ENCODE results near the gene TRIM31.

The TRIM31 gene

GRCh38 chr6:30111266-30111856, 1.5 kb downstream of the TRIM31 start:
- no peak for DNase-seq

DNA sequence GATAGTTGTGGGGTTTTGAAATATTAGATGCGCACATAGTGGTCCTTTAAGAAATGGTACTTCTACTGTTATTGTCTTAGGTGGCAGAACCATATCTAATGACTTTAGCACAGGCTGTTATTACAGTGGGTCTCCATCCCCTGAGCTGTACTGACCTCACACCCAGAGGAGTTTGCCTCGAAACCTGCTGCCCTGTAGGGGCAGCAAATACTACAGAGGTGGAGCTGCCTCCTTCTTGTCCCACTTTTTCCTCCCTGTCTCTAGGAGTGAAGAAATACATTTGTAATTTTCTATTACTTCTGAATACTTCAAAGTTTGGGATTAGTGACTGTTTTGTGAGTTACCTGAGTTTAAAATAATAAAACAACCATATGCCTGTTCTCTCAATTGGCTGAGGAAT, 8.2 kb downstream of the TRIM31 start:
- no peak for DNase-seq

DNA sequence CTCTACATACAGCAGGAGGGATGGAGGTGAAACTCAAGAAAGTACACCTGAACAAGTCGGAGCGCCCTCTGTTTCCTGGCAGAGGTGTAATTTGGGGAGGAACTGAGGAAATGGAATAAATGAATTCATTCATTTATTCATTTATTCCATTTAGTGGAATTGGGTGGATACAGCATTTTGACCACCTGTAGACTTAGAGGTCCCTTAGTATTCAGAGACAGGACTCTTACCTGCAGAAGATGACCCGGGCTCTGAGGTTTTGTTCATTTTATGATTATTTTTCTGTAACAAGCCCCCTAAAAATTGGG, 9.1 kb downstream of the TRIM31 start:
- no peak for DNase-seq

DNA sequence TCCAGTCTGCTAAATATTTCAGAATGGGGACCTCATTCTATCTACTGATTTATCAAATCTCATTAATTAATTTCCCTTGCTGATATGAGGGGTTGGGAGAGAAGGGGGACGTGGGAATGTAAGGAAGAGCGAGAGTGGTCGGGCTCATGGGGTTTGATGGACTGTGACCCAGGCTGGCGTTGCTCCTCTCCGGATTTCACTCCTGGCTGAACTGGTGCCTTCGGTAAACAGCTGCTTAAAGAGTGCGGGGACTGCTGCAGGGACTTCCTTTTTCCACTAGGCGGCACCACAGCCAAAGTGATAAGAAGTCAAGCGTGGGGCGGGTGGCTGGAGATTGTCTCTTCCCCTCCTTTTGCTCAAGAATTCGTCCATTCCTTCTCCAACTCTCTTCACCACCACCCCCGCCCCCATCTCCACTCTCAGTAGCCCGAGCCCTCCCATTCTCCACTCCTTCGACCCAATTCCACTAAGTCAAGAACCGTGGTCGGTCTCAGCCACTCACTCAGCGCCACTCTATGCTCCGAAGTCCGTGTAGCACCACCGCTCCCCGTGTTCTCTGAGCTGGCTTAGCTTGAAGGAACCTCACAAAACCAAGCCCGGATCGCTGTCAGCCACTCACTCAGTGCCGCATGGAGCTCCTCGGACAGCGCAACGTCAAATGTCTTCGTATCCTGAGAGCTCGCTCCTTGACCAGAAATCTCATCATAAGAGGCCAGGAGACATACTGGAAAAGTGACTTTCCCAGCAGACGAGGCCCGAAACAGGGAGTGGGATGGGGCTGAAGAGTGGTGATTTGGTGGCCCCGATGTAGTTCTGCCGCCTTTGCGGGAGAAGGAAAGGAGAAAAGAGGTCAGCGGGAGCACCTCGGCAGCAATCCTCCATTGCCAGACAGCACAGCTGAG, 9.7 kb downstream of the TRIM31 start:
- peak; percentile 92 for DNase-seq

DNA sequence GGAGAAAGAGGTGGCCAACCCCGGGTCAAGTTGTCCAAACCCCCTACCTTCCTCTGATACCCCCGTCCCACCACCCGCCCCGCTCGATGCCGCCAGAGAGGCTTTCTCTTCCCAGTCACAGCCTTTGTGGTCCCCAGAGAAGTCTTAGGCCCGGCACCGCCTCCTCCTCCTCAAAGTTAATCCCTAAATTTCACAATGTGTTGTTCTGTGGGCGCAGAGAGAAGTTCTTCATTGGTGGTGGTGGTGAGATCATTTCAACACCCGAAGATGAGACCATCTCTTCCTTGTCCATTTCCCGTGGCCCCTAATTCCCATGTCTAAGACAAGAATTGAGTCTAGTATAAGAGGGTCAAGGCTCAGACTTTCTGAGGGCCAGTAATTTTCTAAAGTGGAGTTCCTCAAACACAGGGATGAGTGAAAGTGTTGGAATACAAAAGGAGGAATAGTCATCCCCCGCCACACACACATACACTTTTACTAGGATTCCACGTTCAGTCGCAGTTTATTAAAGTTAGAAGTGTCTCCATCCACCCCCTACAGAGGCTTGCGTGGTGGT, 10.4 kb downstream of the TRIM31 start:
- no peak for DNase-seq

DNA sequence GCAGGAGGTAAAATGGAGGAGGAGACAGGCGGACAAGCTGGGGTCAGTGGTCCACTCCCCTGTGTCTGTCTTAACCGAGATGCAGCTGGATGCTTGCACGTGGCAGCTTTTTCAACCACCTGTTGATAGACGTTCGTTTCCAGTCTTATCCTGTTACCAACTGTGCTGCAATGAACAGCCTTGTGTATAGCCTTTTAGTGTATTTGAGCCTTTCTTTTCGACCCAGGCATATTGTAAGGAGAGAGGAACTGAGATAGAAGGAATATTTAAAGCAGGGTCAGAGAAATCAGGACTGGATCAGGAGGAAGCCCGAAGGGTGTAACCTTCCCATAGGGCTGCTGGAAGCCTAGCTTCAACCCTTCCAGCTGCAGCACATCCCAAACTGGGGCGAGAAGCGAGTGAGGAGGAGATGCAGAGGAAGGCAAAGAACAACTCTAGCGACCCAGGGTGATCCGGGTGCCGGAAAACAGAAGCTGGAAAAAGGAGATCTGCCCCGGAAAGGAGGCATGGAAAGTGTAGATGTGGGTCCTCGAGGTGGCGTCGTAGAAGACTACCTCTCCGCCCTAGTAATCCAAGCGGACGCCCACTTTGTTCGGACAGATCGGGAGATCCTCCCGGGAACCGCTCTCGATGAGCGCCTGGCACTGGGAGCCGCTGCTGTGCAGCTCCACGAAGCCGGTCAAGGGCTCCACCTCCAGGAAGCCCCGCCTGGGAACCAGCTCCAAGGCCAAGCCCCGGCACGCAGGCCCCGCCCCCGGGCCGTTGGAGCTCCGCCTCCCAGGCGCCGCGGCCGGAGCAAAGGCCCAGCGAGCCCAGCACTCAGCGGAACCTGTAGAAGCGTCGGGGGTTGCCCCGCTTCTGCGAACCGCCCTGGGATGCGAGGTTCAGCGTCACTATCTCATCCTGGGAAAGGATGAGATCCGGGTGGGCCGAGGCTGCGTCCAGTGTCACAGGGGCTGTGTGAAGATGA, 11.2 kb downstream of the TRIM31 start:
- DNase-seq: peak; percentile 94

- peak; percentile 71 for DNase-seq
Measured at GRCh38 chr6:30100585-30101443, 12.1 kb downstream of the TRIM31 start.

- no peak for DNase-seq
Measured at GRCh38 chr6:30100154-30100553, 12.7 kb downstream of the TRIM31 start.

- no peak for DNase-seq
Measured at GRCh38 chr6:30097902-30098768, 14.8 kb downstream of the TRIM31 start.

- no peak for DNase-seq
Measured at GRCh38 chr6:30096829-30097228, 16.1 kb downstream of the TRIM31 start.

DNA sequence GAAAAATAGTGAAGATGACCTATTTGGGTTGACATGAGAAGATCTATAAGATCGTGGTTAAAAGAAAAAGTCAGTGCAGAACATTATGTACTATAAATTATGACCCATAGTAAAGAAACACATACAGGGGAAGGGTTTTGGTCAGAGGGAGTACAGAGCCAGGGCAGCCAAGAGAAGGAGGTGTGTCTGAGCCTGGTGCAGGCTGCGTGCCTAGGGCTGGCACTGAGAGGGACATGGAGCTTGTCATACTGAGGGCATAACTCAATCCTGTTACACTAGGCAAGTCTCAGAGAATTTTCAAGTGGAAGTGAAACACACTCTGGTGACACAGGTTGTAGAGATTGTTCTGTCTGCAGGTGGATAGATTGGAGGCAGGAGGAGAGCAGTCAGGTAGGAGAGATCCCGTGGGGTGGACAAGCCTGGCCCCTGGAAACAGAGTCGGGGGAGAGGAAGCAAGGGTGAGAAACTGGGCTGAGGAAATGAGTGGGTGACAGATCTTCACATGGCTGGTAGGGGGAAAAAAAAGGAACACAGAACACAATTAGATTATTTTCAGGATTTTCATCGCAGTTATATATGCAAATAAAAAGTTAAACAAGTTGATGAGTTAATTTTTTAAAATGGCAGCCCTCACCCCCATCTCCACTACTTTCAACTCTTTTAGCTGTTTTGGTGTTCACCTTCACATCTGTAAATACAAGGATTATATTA, 18.8 kb downstream of the TRIM31 start:
- no peak for DNase-seq

- no peak for DNase-seq
Measured at GRCh38 chr6:30092852-30093543, 19.9 kb downstream of the TRIM31 start.

DNA sequence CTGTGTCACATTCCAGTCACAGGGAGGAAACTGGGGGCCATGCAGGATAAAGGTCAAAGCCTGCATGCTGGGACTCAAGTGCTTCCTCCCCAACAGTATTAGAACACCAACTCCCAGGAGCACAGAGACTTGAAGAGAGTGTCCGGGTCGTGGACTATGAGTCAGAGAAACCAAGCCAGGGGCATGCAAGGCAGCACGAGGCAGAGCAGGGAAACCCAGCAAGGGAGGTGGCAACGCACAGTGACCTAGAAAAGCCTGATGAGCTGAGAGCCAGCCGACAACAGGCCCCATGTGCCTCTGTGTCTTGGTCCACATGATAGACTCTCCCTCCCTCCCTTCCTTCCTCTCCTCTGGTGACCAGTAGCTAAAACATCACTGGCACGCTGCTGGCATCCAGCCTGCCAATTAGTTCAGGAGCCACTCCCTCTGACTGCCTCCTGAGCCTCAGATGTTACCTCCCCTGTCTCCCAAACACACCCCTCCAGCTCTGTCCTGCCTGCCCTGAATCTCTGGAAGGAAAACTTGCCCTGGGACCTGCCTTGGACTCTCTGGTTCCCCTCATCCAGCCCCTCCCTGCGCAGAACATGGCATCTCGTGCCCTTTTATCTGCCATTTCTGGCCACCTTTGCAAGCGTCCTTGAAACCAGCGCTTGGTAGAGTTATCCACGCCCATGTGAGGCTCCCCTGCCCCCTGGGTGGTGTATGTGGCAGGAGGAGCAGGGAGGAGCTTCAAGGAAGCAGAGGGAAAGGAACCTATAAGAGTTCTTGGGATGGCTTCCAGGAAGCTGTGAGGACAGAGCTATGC, 21.1 kb downstream of the TRIM31 start:
- DNase-seq: peak; percentile 81

DNA sequence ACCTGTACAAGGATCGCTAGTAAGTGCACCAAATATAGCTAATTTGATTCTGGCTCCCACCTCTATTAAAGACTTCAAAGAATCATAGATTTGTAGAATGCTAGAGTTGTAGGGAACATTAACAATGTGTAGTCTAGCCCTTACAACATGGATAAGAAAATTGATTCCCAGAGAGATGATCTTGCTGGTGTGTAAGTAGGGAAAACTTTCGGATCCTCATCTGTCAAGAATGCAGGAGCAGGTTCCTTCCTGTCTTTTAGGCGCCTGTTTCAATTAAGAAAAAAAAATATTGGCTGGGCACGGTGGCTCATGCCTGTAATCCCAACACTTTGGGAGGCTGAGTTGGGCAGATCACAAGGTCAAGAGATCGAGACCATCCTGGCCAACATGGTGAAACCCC, 25.0 kb downstream of the TRIM31 start:
- DNase-seq: no peak

GRCh38 chr6:30077218-30077617, 35.7 kb downstream of the TRIM31 start:
- DNase-seq: no peak

GRCh38 chr6:30075790-30076732, 36.8 kb downstream of the TRIM31 start:
- DNase-seq: peak; percentile 62

GRCh38 chr6:30075094-30075789, 37.6 kb downstream of the TRIM31 start, which contains the start of gene RNF39:
Gene RNF39 (minus strand): TSS chr6:30075769. CDS start chr6:30075585, 184 bp downstream.
- DNase-seq: peak; percentile 35
